ENCODE results near the gene GRIK3.

GRCh38 chr1:36905941-36906340 is 128.4 kb downstream of the GRIK3 start:
- no peak for TF ChIP-seq EP300 (IDR thresholded peaks at IDR 0.05; ENCODE audit: borderline replicate concordance)
- TF ChIP-seq, protein P1, sequence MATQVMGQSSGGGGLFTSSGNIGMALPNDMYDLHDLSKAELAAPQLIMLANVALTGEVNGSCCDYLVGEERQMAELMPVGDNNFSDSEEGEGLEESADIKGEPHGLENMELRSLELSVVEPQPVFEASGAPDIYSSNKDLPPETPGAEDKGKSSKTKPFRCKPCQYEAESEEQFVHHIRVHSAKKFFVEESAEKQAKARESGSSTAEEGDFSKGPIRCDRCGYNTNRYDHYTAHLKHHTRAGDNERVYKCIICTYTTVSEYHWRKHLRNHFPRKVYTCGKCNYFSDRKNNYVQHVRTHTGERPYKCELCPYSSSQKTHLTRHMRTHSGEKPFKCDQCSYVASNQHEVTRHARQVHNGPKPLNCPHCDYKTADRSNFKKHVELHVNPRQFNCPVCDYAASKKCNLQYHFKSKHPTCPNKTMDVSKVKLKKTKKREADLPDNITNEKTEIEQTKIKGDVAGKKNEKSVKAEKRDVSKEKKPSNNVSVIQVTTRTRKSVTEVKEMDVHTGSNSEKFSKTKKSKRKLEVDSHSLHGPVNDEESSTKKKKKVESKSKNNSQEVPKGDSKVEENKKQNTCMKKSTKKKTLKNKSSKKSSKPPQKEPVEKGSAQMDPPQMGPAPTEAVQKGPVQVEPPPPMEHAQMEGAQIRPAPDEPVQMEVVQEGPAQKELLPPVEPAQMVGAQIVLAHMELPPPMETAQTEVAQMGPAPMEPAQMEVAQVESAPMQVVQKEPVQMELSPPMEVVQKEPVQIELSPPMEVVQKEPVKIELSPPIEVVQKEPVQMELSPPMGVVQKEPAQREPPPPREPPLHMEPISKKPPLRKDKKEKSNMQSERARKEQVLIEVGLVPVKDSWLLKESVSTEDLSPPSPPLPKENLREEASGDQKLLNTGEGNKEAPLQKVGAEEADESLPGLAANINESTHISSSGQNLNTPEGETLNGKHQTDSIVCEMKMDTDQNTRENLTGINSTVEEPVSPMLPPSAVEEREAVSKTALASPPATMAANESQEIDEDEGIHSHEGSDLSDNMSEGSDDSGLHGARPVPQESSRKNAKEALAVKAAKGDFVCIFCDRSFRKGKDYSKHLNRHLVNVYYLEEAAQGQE (IDR thresholded peaks at IDR 0.05; ENCODE audit: low read depth), result no peak
- TF ChIP-seq YY1 (IDR thresholded peaks at IDR 0.05; ENCODE audit: low read depth), result no peak
- no peak for TF ChIP-seq TAF1 (IDR thresholded peaks at IDR 0.05; ENCODE audit: low read depth)
